GM21367 (cell line): ENCODE measurements around the gene TAAR9.

Experiments
- ATAC-seq: cut with Tn5 transposase; IDR thresholded peaks from one replicate; pipeline ENCODE4 v1.9.1; 2021; ENCODE audit not compliant: unreplicated experiment

Gene TAAR9, protein sequence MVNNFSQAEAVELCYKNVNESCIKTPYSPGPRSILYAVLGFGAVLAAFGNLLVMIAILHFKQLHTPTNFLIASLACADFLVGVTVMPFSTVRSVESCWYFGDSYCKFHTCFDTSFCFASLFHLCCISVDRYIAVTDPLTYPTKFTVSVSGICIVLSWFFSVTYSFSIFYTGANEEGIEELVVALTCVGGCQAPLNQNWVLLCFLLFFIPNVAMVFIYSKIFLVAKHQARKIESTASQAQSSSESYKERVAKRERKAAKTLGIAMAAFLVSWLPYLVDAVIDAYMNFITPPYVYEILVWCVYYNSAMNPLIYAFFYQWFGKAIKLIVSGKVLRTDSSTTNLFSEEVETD

DNA sequence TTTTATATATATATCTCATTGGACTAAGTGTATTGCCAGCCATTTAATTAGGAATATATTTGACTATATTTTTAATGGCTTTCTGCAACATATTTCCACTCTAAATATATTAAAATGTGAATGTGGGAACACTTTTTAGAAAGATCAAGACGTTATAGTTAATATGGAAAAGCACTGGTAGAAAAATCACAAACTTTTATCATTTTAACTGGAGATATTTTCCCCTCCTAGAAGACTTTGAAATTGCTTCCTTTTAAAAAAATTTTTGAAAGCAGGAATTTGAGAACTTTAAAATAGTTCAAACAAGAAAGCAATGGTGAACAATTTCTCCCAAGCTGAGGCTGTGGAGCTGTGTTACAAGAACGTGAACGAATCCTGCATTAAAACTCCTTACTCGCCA is at the start of gene TAAR9:
Gene TAAR9, plus strand, starts transcription at position 301 of the 400 bp plus-strand sequence. Its CDS starts 13 bp downstream, at position 314.
- ATAC-seq, result no peak

- ATAC-seq, result no peak
Measured at GRCh38 chr6:132489376-132489775, 48.7 kb upstream of the TAAR9 start.

GRCh38 chr6:132490024-132490423 is 48.1 kb upstream of the TAAR9 start:
- ATAC-seq, result peak; percentile 31

GRCh38 chr6:132490478-132491204 is 47.4 kb upstream of the TAAR9 start:
- peak; percentile 51 for ATAC-seq

GRCh38 chr6:132491303-132491702 is 46.8 kb upstream of the TAAR9 start:
- no peak for ATAC-seq

DNA sequence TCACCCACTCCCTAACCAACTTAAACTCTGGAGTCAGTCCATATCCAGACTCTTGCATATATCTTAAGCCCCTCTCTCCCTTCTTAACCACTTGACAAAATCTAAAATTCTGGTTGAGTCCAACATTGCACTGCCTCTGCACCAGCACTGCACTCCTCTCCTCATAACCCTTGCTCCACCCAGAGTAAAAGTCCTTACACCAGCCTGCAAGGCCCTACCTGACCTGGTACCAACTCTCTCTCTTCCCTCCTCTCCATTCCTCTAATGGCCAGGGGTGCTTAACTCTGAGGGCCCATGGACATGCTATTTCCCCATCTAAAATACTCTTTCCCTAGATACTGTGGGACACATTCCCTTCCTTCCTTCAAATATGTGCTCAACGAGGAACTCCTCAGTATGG is 46.2 kb upstream of the TAAR9 start:
- no peak for ATAC-seq

- no peak for ATAC-seq
Measured at GRCh38 chr6:132494954-132495353, 43.1 kb upstream of the TAAR9 start.

DNA sequence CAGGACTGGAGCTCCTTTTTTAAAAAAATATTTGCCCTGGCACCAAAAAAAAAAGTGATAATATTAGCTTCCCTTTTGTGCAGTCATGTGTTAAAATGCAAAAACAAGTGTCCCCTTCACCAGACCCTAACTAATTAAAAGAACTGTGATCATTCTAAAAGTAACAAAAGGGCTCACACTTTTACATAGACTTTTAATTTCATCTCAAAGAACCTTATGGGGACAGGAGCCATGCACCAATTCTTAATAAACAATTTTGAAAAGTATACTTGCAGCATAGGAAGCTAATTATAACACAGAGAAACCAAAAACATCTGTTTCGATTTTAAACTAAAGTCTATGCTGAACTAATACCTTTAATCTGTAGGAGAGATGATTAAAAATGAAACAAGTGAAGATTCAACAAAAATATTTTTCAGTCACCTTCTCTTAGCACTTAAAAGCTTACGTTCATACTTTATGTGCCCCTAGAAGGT is 42.4 kb upstream of the TAAR9 start:
- ATAC-seq, result peak; percentile 42

DNA sequence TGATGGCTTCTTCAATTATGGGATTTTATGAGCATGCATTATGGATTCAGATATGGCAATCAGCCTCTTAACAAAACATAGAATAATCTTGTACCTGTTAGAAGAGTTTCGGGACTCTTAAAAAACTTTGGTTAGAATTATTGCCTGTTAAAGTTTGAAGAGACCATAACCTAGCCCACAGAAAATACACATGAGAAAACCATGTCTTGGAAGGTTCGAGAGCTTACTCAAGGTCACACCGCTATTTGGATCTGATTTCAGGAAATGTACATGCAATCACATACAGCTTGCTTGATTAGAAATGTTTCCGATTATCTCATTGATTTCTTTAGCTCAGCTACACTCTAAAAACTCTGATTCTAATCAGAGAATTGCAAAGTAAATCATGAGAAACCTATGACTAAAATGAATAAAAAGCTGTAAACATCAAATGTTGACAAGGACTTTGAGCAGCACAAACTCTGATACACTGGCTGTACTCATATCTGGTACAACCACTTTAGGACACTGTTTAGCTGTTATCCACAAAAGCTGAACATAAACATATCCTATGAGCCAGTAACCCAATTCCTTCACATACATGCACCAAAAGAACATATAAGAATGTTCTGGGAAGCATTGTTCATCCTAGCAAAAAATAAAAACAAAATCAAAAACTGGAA is 41.4 kb upstream of the TAAR9 start:
- ATAC-seq, result no peak

DNA sequence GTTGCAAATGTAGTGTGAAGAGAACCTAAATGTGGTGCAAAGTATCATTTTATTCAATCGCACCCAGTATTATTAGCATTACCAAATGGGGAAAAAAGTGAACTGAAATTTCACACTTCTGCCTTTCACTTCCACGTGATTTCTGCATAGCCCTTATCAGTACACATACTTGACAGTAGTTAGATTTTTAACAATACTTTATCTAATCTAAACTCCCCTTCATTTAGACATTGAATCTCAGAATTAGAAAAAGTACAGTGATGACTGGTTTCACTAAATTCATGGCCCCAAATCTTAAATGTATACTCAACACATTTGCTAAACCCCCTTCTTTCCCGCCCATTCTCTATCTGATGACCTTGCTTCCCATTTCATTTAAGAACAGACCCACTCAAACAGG is 39.4 kb upstream of the TAAR9 start:
- ATAC-seq, result peak; percentile 59

GRCh38 chr6:132499757-132500156 is 38.3 kb upstream of the TAAR9 start:
- ATAC-seq, result no peak

GRCh38 chr6:132504757-132505156 is 33.3 kb upstream of the TAAR9 start:
- ATAC-seq, result no peak

GRCh38 chr6:132505158-132505557 is 32.9 kb upstream of the TAAR9 start:
- ATAC-seq, result no peak

- no peak for ATAC-seq
Measured at GRCh38 chr6:132506461-132506860, 31.6 kb upstream of the TAAR9 start.

GRCh38 chr6:132506869-132507808 is 30.9 kb upstream of the TAAR9 start:
- ATAC-seq, result no peak

DNA sequence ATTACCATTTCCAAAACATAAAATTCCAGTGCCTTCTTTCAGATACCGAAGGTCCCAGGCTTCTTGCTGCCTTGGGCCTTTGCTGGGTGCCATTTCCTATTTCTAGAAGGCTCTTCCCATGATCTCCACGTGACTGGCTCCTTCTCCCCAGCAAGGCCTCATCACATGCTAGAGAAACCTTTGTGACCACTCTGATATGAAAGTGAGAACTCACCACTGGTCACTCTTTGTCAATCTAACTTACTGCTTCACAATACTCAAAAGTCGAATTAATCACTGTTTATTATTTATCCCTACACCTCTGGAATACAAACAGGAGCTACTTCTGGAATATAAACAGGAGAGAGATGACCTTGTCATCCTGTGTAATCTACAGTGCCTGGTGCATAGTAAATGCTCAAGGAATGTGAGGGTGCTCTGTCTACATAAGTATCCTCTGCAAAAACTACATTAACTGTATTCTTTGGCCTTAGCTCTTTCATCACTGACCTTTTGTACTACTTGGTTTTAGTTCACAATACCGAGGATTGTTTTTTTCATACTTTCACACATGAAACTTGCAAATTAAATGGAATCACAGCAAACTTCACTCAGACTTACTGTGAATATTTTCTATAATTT is 26.8 kb upstream of the TAAR9 start:
- no peak for ATAC-seq

DNA sequence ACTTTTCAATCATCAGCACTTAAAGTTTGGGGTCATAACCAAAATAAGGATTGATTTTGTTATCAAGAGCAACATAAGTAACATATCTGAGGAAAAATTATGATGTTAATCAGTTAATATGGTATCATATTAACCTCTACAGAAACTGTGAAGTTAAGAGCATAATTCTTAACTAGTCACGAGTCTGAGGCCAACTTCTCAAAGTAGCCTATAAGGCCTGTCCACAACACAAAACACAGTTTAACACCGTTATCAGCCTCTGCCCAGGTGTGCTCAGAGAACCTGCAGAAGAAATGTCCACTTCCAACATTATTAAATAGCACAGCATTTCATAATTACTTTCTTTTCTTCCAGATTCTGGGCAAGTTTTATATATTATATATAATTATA is 26.3 kb upstream of the TAAR9 start:
- ATAC-seq, result no peak

GRCh38 chr6:132512342-132512637 is 25.8 kb upstream of the TAAR9 start:
- no peak for ATAC-seq

DNA sequence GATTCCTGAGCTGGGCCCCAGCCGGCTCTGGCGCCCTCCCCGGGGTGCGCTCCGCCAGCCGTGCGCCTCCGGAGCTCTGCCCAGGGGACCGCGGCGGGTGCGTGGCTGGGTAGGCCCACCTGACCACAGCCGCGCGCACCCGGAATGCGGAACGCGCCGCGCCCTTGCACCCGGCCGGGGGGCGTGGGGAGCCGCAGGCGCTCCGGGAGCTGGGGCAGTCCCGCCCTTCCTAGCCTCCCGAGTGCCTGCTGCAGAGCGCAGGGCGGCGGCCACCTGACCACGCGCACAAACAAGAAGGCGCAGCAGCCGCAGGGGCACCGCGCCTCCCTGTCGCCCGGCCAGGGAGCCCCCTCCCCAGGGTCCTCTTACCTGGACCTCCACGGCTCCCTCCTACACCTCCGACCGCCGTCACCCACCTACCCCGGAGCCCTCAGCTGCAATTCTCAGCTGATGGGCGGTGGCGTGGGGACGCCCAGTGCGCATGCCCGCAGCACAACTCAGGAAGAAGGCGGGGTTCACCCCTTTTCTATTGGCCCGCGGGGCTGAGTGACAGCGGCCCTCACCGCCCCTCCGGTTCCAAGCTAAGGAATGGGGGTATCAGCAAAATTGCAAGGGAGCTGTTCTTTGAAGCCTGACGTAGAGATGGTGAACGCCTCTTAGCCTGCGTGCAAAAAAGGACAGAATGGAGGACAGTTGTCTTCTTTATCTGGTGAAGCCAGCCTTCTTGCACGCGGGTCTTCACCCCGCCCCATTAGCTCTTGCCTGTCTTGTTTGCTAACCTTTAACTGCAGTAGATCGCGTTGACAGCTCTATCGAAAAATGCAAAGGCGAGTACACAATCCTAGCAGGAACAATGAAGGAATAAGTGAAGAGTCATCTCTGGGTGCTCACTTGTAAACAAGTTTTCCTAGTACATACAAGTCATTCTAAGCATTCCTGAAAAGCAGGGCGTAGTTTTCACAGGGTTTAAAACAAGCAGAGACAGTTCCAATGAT is 25.1 kb upstream of the TAAR9 start, which contains the start of gene STX7:
Gene STX7, minus strand, starts transcription at position 479 of the 995 bp plus-strand sequence. CDS start 9,586 bp downstream, outside the sequence.
- ATAC-seq, result peak; percentile 86
